GM12878 (cell line): ENCODE results near the gene PRDX3. TPM values are rescaled to one million over a fixed set of nuclear protein-coding genes. Genes with fewer than 3 reads are reported as not detected.
A peak's percentile ranks its signal among the peaks of the same experiment; 100 is the strongest.
"Not testable (repeated sequence)": the region's sequence is repeated elsewhere in the genome, so short reads cannot be mapped to it uniquely, and the experiment has no call there.

Source experiments
- ATAC-seq: fragments of 200-7000 bp; cut with Tn5 transposase; 3 replicates; pipeline ENCODE4 v1.9.1; 2020; ENCODE audit warnings: mild to moderate bottlenecking, moderate library complexity
- BruUV-seq: library from RNA; stranded (reverse); fragments of 400-500 nt; replicated peaks from 2 replicates; lab custom pipeline; 2021; lab: Mats Ljungman, UMichigan
- CTCF ChIA-PET: fragments of 300-600 bp; sonication (Branson Sonifier 250); formaldehyde crosslinking; extraction: SDS; loops from one replicate; lab custom pipeline; 2021; ENCODE audit warnings: inconsistent platforms; lab: Yijun Ruan, JAX
- POLR2A ChIA-PET: fragments of 350-600 bp; formaldehyde crosslinking; extraction: SDS; loops from one replicate; lab custom pipeline; 2021; ENCODE audit warnings: inconsistent platforms; lab: Charles Lee
- RAD21 ChIA-PET: fragments of 300-600 bp; sonication (Branson Sonifier 250); formaldehyde crosslinking; loops from one replicate; lab custom pipeline; 2023; ENCODE audit warnings: antibody characterized with exemption; ENCODE audit not compliant: unreplicated experiment; lab: Charles Lee
- SMC1A ChIA-PET: fragments of 300-600 bp; sonication (Branson Sonifier 250); formaldehyde crosslinking; loops from one replicate; lab custom pipeline; 2023; ENCODE audit not compliant: unreplicated experiment, uncharacterized antibody; lab: Charles Lee
- DNase-seq: peaks from one replicate; pipeline ENCODE4 v3.0.0-alpha.2; 2011; ENCODE audit warnings: low read depth, low spot score
- FAIRE-seq: peaks from 3 replicates; lab custom pipeline; 2011; peaks lifted over from hg19 to GRCh38; lab: Jason Lieb, UNC
- H2AFZ ChIP-seq: 2 replicates; pipeline ENCODE4 v1.6.0; 2011; ENCODE audit warnings: low read depth, low read length, control low read depth; ENCODE audit not compliant: control insufficient read depth
- H3K27ac ChIP-seq: 2 replicates; pipeline ENCODE4 v1.5.1; 2011; ENCODE audit warnings: control low read depth; ENCODE audit not compliant: control insufficient read depth, insufficient read depth
- H3K27me3 ChIP-seq, 2 experiments: replicated peaks in 1 of 2; 2 replicates each; pipeline versions ENCODE4 v1.6.0 to v1.6.1; 2011; ENCODE audit warnings: low read length in 1 of 2; ENCODE audit not compliant: control insufficient read depth in 2 of 2, insufficient read depth in 2 of 2
- H3K36me3 ChIP-seq, 2 experiments: 2 replicates each; pipeline ENCODE4 v1.5.1; 2011; ENCODE audit warnings: low read length in 1 of 2; ENCODE audit not compliant: control insufficient read depth in 2 of 2, insufficient read depth in 2 of 2
- H3K4me1 ChIP-seq: 2 replicates; pipeline ENCODE4 v1.6.1; 2011; ENCODE audit warnings: mild to moderate bottlenecking, low read length, moderate library complexity, mixed read lengths; ENCODE audit not compliant: control insufficient read depth, insufficient read depth
- H3K4me2 ChIP-seq: 2 replicates; pipeline ENCODE4 v1.6.0; 2011; ENCODE audit warnings: control low read depth; ENCODE audit not compliant: control insufficient read depth, insufficient read depth
- H3K4me3 ChIP-seq: fragments of 200-600 bp; sonication (generic); 2 replicates; pipeline ENCODE4 v1.5.1; 2016
- H3K79me2 ChIP-seq: 2 replicates; pipeline ENCODE4 v1.6.0; 2011; ENCODE audit warnings: low read length; ENCODE audit not compliant: control insufficient read depth, insufficient read depth
- H3K9ac ChIP-seq: 2 replicates; pipeline ENCODE4 v1.8.0; 2011; ENCODE audit warnings: low read length, control low read depth, mixed read lengths; ENCODE audit not compliant: control insufficient read depth, insufficient read depth
- H3K9me3 ChIP-seq: replicated peaks from 3 replicates; pipeline ENCODE4 v1.5.1; 2011; ENCODE audit warnings: mild to moderate bottlenecking, low read length; ENCODE audit not compliant: control insufficient read depth, insufficient read depth
- H4K20me1 ChIP-seq: 2 replicates; pipeline ENCODE4 v1.6.0; 2011; ENCODE audit not compliant: control insufficient read depth, insufficient read depth
- ATF7 ChIP-seq: fragments of 450-650 bp; IDR thresholded peaks from 2 replicates; pipeline ENCODE4 v1.6.1; 2016; ENCODE audit warnings: low read depth, mild to moderate bottlenecking
- BHLHE40 ChIP-seq, 2 experiments: fragments of 450-650 bp in 1 of 2; IDR thresholded peaks; 2 replicates each; pipeline ENCODE4 v1.6.1; 2011 to 2017; ENCODE audit warnings: low read depth in 2 of 2, borderline replicate concordance in 1 of 2, improper control_type of control experiment in 1 of 2, low read length in 1 of 2, mild to moderate bottlenecking in 1 of 2
- PML ChIP-seq: IDR thresholded peaks from 2 replicates; pipeline ENCODE4 v1.6.1; 2012; ENCODE audit warnings: low read length, inconsistent platforms
- POLR2AphosphoS2 ChIP-seq: IDR thresholded peaks from 2 replicates; pipeline ENCODE4 v1.6.1; 2011; ENCODE audit warnings: low read depth, mild to moderate bottlenecking, low read length, improper control_type of control experiment, moderate library complexity
- RUNX3 ChIP-seq: IDR thresholded peaks from 2 replicates; pipeline ENCODE4 v1.6.1; 2012; ENCODE audit warnings: low read length, inconsistent platforms
- ZBTB33 ChIP-seq: fragments of 450-650 bp; IDR thresholded peaks from 2 replicates; pipeline ENCODE4 v1.6.1; 2017; ENCODE audit warnings: mild to moderate bottlenecking
- ZSCAN29 ChIP-seq: fragments of 450-650 bp; IDR thresholded peaks from 2 replicates; pipeline ENCODE4 v1.6.1; 2017; ENCODE audit warnings: mild to moderate bottlenecking, moderate library complexity
- WGBS: methylation state at CpG from one replicate; pipeline ENCODE4 v1.1.6; 2016; ENCODE audit warnings: low lambda C conversion rate; ENCODE audit not compliant: insufficient replicate concordance, insufficient coverage; ENCODE audit errors: missing lambda C conversion rate; 5-methylcytosine and 5-hydroxymethylcytosine counted together
- in situ Hi-C: fragments of 300-500 bp; cut with MboI; formaldehyde crosslinking; loops from 9 replicates; pipeline ENCODE4 v1.14.3; 2018; ENCODE audit warnings: mixed read lengths
- intact Hi-C: fragments of 100-400 bp; cut with micrococcal nuclease; formaldehyde crosslinking; loops from one replicate; pipeline ENCODE4 v1.14.2; 2022; ENCODE audit not compliant: unreplicated experiment
- polyA plus RNA-seq, 11 experiments: library from polyadenylated mRNA; depleted of rRNA in 4 of 11; unstranded in 6 of 11; stranded (reverse) in 5 of 11; fragments of >200 nt; fragmentation: Nextera tagmentation in 4 of 11; fragmentation: Illumina TruSeq in 1 of 11; extraction: Ambion mirVana in 4 of 11; extraction: Trizol in 1 of 11; gene quantifications; 1 replicate in 1 of 11; 2 replicates in 10 of 11; pipeline versions ENCODE4 v1.2.1 to v1.2.3, GENCODE V29; 2011 to 2016; ENCODE audit warnings: inconsistent platforms in 2 of 11, missing spikeins in 2 of 11, low read depth in 1 of 11
- total RNA-seq, 4 experiments: library from RNA; depleted of rRNA in 3 of 4; stranded (reverse); fragments of >200 nt in 3 of 4; fragmentation: Illumina TruSeq in 1 of 4; extraction: Trizol in 1 of 4; gene quantifications; 2 replicates each; pipeline versions ENCODE4 v1.2.1 to v1.2.3, GENCODE V29; 2013 to 2021

Gene PRDX3
- total and polyA plus RNA-seq, 10 of the 15 experiments (the other 5 are each of a cell fraction or from before 2014, with no cell fraction given) = 195 to 1,431 (median 398) TPM

DNA sequence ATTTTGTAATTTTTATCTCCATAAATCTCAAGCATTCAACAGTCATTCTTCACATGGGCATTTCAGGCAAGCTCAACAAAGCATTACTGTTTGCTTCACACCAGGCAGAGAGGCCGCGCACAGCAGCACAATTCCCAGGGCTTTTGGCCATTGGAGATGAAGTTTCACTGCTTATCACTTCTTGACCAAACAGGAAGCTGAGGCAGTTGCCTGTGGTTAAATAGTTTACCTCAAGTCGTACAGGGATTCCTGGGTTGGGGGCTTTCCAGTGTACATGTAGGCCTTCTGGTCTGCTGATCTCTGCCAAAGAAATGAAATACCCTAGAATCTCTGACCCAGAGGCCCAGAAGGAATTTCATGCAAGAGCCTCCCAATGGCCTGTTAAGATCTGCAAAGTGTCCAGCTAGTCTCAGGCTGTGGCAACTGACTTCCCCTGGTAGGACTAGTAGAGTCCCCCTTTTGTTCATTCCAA, 11.2 kb upstream of the PRDX3 start (continued):
- TF ChIP-seq ZBTB33 (no peak), ZSCAN29 (no peak), PML (no peak), RUNX3 (peak; percentile 98)

DNA sequence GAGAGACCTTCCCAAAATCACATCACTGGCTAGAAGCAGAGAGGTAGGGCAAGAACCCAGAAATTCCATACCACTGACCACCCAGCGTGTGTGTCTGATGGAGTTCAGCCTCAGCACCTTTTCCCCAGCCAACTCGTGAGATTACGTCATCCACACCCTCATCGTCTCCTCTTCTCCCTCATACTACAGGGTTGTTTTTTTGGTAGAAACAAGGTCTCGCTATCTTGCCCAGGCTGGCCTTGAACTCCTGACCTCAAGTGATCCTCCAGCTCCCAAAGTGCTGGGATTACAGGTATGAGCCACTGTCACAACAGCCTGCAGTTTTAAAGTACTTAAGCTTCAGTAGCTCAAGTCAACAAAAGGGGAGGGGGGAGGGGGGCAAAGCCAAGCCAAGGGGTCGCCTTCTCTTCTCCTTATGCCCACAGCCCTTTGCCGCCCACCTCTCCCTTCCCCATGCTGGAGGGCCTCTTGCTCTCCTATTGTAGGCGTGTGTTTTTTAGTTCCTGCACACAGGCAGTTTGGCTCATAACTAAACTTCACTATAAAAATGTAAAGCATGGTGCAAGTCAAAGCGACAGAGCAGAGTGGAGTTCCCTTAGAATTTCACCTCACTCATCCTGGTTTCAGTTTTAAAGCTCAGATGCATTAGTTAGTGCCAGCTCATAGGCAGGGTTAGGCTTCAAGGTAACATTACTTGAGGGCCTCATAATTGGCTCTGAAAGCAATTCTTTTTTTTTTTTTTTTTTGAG, 5.2 kb upstream of the PRDX3 start:
- in situ Hi-C loops = loop anchor here (25.0 kb wide), 1 partner anchor 622 kb away; no protein-coding TSS in a partner anchor
- H4K20me1 ChIP-seq = no peaks in the 10 kb centered on the region

GRCh38 chr10:119180850-119181400, 2.3 kb upstream of the PRDX3 start:
- H3K4me2 ChIP-seq, DNase-seq, ATAC-seq, H3K9me3 ChIP-seq, H2AFZ ChIP-seq, H3K4me3 ChIP-seq, BruUV-seq, H4K20me1 ChIP-seq, FAIRE-seq, intact Hi-C loops, H3K36me3 ChIP-seq, H3K27ac ChIP-seq, H3K27me3 ChIP-seq, H3K9ac ChIP-seq: not testable (repeated sequence)
- peaks cover 28% of the 10 kb centered on the region for H3K79me2 ChIP-seq
- in situ Hi-C loops = loop anchor here (25.0 kb wide), 1 partner anchor 619 kb away; no protein-coding TSS in a partner anchor
- ChIA-PET SMC1A (interaction anchor here (0.7 to 2.4 kb wide), 4 partner anchors 9 to 711 kb away, joined by 4 to 14 read pairs (median 6); no protein-coding TSS in a partner anchor), CTCF (interaction anchor here (0.5 to 2.7 kb wide), 11 partner anchors 8 to 837 kb away, joined by 3 to 17 read pairs (median 3); no protein-coding TSS in a partner anchor), RAD21 (interaction anchor here (0.9 to 1.5 kb wide), 3 partner anchors 17 to 209 kb away, joined by 3 to 7 read pairs (median 5); no protein-coding TSS in a partner anchor), POLR2A (interaction anchor here (2.1 kb wide), 1 partner anchor 9 kb away, joined by 18 read pairs; no protein-coding TSS in a partner anchor)
- peaks cover 14% of the 10 kb centered on the region for H3K4me1 ChIP-seq
- whole genome bisulfite sequencing = 90% methylated on average over 7 of the region's 7 CpGs

More for the DNA sequence above, 5.2 kb upstream of the PRDX3 start:
- no peak for FAIRE-seq
- intact Hi-C loops = no loop called here
- Histone ChIP-seq H3K9me3 (no peaks in the 10 kb centered on the region), H2AFZ (no peak overlapping the region), H3K36me3 (no peaks in the 10 kb centered on the region), H3K79me2 (peaks cover under 1% of the 10 kb centered on the region; the same call in 1 of the 2 replicates), H3K9ac (no peak overlapping the region), H3K27me3 (no peaks in the 10 kb centered on the region), H3K4me1 (peaks cover 4% of the 10 kb centered on the region; the same call in 1 of the 2 replicates), H3K4me3 (no peak overlapping the region), H3K4me2 (no peak overlapping the region), H3K27ac (no peak overlapping the region)
- ChIA-PET RAD21 (interaction anchor here (1.0 to 1.2 kb wide), 2 partner anchors 16 to 24 kb away, joined by 4 to 6 read pairs; partner anchors contain the start of gene GRK5), SMC1A (interaction anchor here (0.6 to 1.0 kb wide), 3 partner anchors 76 to 106 kb away, joined by 3 to 4 read pairs (median 3); no protein-coding TSS in a partner anchor), CTCF (interaction anchor here (0.6 to 1.6 kb wide), 2 partner anchors 15 to 52 kb away, joined by 3 to 9 read pairs; no protein-coding TSS in a partner anchor), POLR2A (interaction anchor here (0.6 to 0.7 kb wide), 4 partner anchors 11 to 1421 kb away, joined by 3 to 4 read pairs (median 4); no protein-coding TSS in a partner anchor)
- WGBS = 24% methylated on average over 8 of the region's 9 CpGs
- 0 out of 4 replicates have a peak, but pooled peaks of 1 of the 2 experiments have one; percentile 6 for TF ChIP-seq BHLHE40 (IDR thresholded peaks at IDR 0.05; ENCODE audit: borderline replicate concordance in 1 of 2, low read depth in 2 of 2, low read length in 1 of 2)
- peak; percentile 90 for TF ChIP-seq ATF7
- TF ChIP-seq POLR2AphosphoS2 = no peak
- BruUV-seq = no TSS peak
- DNase-seq = no peak
- ATAC-seq = peak; percentile 79
